CD4-positive, alpha-beta T cell (primary cell): ENCODE data around the gene THBS2. TPM values are rescaled to one million over a fixed set of nuclear protein-coding genes. Genes with fewer than 3 reads are reported as not detected.

ENCODE experiments used
- ATAC-seq: fragments of 200-7000 bp; cut with Tn5 transposase; one replicate; pipeline ENCODE4 v1.10.0; 2022; ENCODE audit warnings: mild to moderate bottlenecking; ENCODE audit not compliant: poor library complexity
- CTCF ChIA-PET: fragments of 350-600 bp; sonication (Branson Sonifier 250); formaldehyde crosslinking; loops from one replicate; lab custom pipeline; 2021; ENCODE audit warnings: antibody characterized with exemption, inconsistent platforms; lab: Charles Lee
- POLR2A ChIA-PET: fragments of 350-600 bp; sonication (Branson Sonifier 250); formaldehyde crosslinking; loops from one replicate; lab custom pipeline; 2021; ENCODE audit warnings: antibody characterized with exemption, inconsistent platforms; lab: Charles Lee
- DNase-seq, 14 experiments: peaks; one replicate each; pipeline ENCODE4 v3.0.0-alpha.2; 2013 to 2020; ENCODE audit warnings: mixed read lengths in 2 of 14
- H3K27ac ChIP-seq, 2 donors: one replicate each; pipeline versions ENCODE4 v1.5.1 to v1.7.0; 2013; ENCODE audit warnings: low read length in 2 of 2, low read depth in 1 of 2, mild to moderate bottlenecking in 1 of 2
- H3K27me3 ChIP-seq, 2 experiments: 1 replicate in 1 of 2; 2 replicates in 1 of 2; pipeline versions ENCODE4 v1.6.1 to v1.7.0; 2013; ENCODE audit warnings: low read length in 2 of 2, control low read depth in 1 of 2, mild to moderate bottlenecking in 1 of 2, moderate library complexity in 1 of 2; ENCODE audit not compliant: insufficient read depth in 2 of 2, control insufficient read depth in 1 of 2
- H3K36me3 ChIP-seq: one replicate; pipeline ENCODE4 v1.6.1; 2013; ENCODE audit warnings: low read length, control low read depth; ENCODE audit not compliant: insufficient read depth
- H3K4me1 ChIP-seq: one replicate; pipeline ENCODE4 v1.6.1; 2013; ENCODE audit warnings: low read length, control low read depth; ENCODE audit not compliant: insufficient read depth
- H3K4me3 ChIP-seq: one replicate; pipeline ENCODE4 v1.5.1; 2013; ENCODE audit warnings: mild to moderate bottlenecking, low read length, moderate library complexity
- H3K9me3 ChIP-seq, 2 experiments: 1 replicate in 1 of 2; 2 replicates in 1 of 2; pipeline versions ENCODE4 v1.6.1 to v1.7.0; 2013; ENCODE audit warnings: low read length in 2 of 2, mild to moderate bottlenecking in 2 of 2, control low read depth in 1 of 2, moderate library complexity in 1 of 2; ENCODE audit not compliant: control insufficient read depth in 1 of 2, insufficient read depth in 1 of 2
- H3K27ac Mint-ChIP-seq: one replicate; pipeline ENCODE4 v1.8.0; 2020; ENCODE audit warnings: mixed read lengths
- H3K27me3 Mint-ChIP-seq: one replicate; pipeline ENCODE4 v1.8.0; 2021; ENCODE audit warnings: mixed read lengths
- H3K36me3 Mint-ChIP-seq: one replicate; pipeline ENCODE4 v1.8.0; 2021; ENCODE audit warnings: low read depth, mixed read lengths
- H3K4me1 Mint-ChIP-seq: one replicate; pipeline ENCODE4 v1.8.0; 2021; ENCODE audit warnings: low read depth, mixed read lengths
- H3K4me3 Mint-ChIP-seq: one replicate; pipeline ENCODE4 v1.8.0; 2020; ENCODE audit warnings: mild to moderate bottlenecking, mixed read lengths
- H3K9me3 Mint-ChIP-seq: one replicate; pipeline ENCODE4 v1.8.0; 2020; ENCODE audit warnings: mixed read lengths
- intact Hi-C, 2 experiments: fragments of 100-400 bp; cut with DNase I in 1 of 2; cut with micrococcal nuclease in 1 of 2; formaldehyde crosslinking; loops; one replicate each; pipeline versions ENCODE4 v1.15.1 to v1.9.0; 2023 to 2025; cut with DNase I, micrococcal nuclease
- total RNA-seq, 174 experiments: library from RNA in 2 of 174; stranded (reverse) in 2 of 174; gene quantifications; one replicate each; pipeline ENCODE4 v1.2.3 and lab custom pipeline; 2021 to 2026
- TF ChIP-seq, protein P1 (sequence below): fragments of 200-600 bp; IDR thresholded peaks from one replicate; pipeline ENCODE4 v1.8.0; 2022; ENCODE audit warnings: antibody characterized with exemption, mild to moderate bottlenecking

The THBS2 gene
- total RNA-seq, 2 experiments from 2014 or later: not detected

DNA sequence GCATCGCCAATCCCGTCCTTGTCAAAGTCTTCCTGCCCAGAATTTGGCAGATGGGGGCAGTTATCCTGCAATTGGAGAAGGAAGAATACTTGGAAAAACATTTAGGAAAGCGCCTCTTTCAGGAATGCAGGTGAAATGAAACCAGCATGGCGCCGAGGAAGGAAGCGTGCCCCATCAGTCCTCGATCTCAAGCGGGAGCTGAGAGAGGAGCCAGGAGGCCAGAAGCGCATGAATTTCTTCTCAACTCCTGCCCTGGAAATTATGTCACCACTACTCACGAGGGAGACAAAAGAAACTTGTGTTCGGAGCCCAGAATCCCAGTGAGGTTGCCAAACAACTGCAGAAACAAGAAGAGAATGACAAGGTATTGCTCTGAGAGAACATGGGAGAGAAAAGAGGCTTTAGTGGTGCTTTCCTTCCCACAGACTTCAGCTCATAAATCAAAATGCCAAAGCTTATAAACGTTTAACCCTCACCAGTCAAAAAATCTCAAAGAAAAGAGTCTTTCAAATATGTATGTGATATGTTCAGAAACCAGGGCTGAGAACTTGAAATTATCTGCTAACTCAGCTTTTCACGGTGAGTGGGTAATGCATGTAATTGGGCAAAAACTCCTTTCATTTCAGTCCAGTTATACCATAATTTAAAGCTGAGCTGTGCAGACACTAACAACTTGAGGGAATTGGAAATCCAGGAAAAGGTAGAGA lies 23.9 kb downstream of the THBS2 start:
- Histone ChIP-seq H3K27me3 (no peaks in the 10 kb centered on the region), H3K4me1 (no peaks in the 10 kb centered on the region), H3K9me3 (peaks cover 0 to 34% of the 10 kb centered on the region in 2 experiments), H3K4me3 (no peak overlapping the region), H3K27ac (no peak overlapping the region), H3K36me3 (no peaks in the 10 kb centered on the region)
- Mint-ChIP-seq H3K4me1 (no peaks in the 10 kb centered on the region), H3K27me3 (peaks cover 19% of the 10 kb centered on the region), H3K4me3 (no peak overlapping the region), H3K36me3 (no peaks in the 10 kb centered on the region), H3K9me3 (peaks cover 7% of the 10 kb centered on the region), H3K27ac (no peak overlapping the region)
- intact Hi-C loops: no loop called here
- ChIA-PET POLR2A (no interaction called here), CTCF (no interaction called here)
- TF ChIP-seq, protein P1, sequence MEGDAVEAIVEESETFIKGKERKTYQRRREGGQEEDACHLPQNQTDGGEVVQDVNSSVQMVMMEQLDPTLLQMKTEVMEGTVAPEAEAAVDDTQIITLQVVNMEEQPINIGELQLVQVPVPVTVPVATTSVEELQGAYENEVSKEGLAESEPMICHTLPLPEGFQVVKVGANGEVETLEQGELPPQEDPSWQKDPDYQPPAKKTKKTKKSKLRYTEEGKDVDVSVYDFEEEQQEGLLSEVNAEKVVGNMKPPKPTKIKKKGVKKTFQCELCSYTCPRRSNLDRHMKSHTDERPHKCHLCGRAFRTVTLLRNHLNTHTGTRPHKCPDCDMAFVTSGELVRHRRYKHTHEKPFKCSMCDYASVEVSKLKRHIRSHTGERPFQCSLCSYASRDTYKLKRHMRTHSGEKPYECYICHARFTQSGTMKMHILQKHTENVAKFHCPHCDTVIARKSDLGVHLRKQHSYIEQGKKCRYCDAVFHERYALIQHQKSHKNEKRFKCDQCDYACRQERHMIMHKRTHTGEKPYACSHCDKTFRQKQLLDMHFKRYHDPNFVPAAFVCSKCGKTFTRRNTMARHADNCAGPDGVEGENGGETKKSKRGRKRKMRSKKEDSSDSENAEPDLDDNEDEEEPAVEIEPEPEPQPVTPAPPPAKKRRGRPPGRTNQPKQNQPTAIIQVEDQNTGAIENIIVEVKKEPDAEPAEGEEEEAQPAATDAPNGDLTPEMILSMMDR: no peak
- DNase-seq (no peak), ATAC-seq (no peak)

DNA sequence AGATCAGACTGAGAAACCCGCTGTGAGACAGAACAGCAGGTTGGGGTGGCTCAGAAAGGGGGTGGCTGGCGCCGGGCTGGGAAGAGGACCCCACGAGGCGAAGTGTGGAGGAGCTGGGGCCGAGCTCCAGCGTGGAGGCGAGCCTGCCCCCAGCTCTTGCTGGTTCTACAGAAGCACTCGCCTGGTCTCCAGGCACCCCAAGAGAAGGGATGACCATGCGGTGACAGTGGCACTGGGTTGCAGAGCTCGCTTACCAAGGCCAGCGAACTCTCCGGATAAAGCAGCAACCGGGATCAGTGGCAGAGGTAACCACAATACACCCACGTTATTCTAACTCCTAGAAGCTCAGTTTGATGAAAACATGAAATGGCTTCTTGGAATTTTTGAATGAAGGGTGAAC lies 26.5 kb downstream of the THBS2 start:
- H3K9me3 ChIP-seq: peaks cover 0 to 17% of the 10 kb centered on the region in 2 experiments
- Mint-ChIP-seq H3K4me1 (no peaks in the 10 kb centered on the region), H3K9me3 (no peaks in the 10 kb centered on the region), H3K27ac (no peak overlapping the region), H3K36me3 (no peaks in the 10 kb centered on the region), H3K27me3 (peaks cover 24% of the 10 kb centered on the region), H3K4me3 (no peak overlapping the region)
- no peak overlapping the region for H3K27ac ChIP-seq
- TF ChIP-seq, protein P1: no peak
- no peaks in the 10 kb centered on the region for H3K4me1 ChIP-seq
- ChIA-PET CTCF (no interaction called here), POLR2A (no interaction called here)
- DNase-seq (no peak), ATAC-seq (no peak)
- no peaks in the 10 kb centered on the region for H3K36me3 ChIP-seq
- no peak overlapping the region for H3K4me3 ChIP-seq
- H3K27me3 ChIP-seq: no peaks in the 10 kb centered on the region
- intact Hi-C loops: no loop called here

DNA sequence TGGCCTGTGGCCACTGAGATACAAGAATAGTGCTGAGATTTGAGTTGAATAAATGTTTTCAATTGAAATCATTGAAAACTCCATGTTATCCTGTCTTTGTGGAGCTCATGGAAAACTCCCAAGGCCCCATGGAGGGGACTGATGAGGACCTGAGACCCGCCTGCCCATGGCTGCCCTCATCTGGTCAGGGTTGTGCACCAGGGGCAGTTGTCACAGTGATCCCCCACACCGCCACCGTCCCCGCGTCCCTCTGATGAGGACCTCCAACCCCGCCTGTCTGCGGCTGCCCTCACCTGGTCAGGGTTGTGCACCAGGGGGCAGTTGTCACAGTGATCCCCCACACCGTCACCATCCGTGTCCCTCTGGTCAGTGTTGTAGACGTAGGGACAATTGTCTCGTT lies 27.8 kb downstream of the THBS2 start:
- no peaks in the 10 kb centered on the region for H3K27me3 ChIP-seq
- Mint-ChIP-seq H3K9me3 (no peaks in the 10 kb centered on the region), H3K4me1 (no peaks in the 10 kb centered on the region), H3K27ac (no peak overlapping the region), H3K36me3 (no peaks in the 10 kb centered on the region), H3K4me3 (no peak overlapping the region), H3K27me3 (peaks cover 24% of the 10 kb centered on the region)
- H3K36me3 ChIP-seq: no peaks in the 10 kb centered on the region
- DNase-seq (no peak), ATAC-seq (no peak)
- H3K4me3 ChIP-seq: no peak overlapping the region
- intact Hi-C loops: no loop called here
- no peak overlapping the region for H3K27ac ChIP-seq
- no peaks in the 10 kb centered on the region for H3K4me1 ChIP-seq
- ChIA-PET CTCF (no interaction called here), POLR2A (interaction anchor here (0.6 kb wide), 1 partner anchor 235 kb away, joined by 3 read pairs; no protein-coding TSS in a partner anchor)
- TF ChIP-seq, protein P1: no peak
- H3K9me3 ChIP-seq: peaks cover 0 to 16% of the 10 kb centered on the region in 2 experiments
